Fibroblast of villous mesenchyme (primary cell): Measurements from ENCODE around the gene CSTPP1. TPM values are rescaled to one million over a fixed set of nuclear protein-coding genes. Genes with fewer than 3 reads are reported as not detected.

Experiments used
- DNase-seq: peaks from one replicate; pipeline ENCODE4 v3.0.0-alpha.2; 2010; ENCODE audit warnings: low read depth
- H3K4me3 ChIP-seq: 2 replicates; pipeline ENCODE4 v1.5.1; 2011; ENCODE audit warnings: low read depth, mild to moderate bottlenecking, low read length
- CTCF ChIP-seq: IDR thresholded peaks from 2 replicates; pipeline ENCODE4 v1.5.1; 2012; ENCODE audit warnings: low read depth, mild to moderate bottlenecking, low read length; ENCODE audit not compliant: insufficient read depth
- total RNA-seq: library from RNA; depleted of rRNA; stranded (reverse); fragments of >200 nt; gene quantifications from 2 replicates; pipeline ENCODE4 v1.2.3, GENCODE V29; 2012

CSTPP1 gene
- total RNA-seq, 1 donor: 30.2 TPM

- TF ChIP-seq CTCF: no peak
- no peak overlapping the region for H3K4me3 ChIP-seq
- DNase-seq: no peak
Observed at GRCh38 chr11:47050284-47050683, 113.7 kb downstream of the CSTPP1 start.

- TF ChIP-seq CTCF: no peak
- H3K4me3 ChIP-seq: no peak overlapping the region
- DNase-seq: no peak
Observed at GRCh38 chr11:47051217-47051616, 114.7 kb downstream of the CSTPP1 start.

GRCh38 chr11:47052165-47052564 is 115.6 kb downstream of the CSTPP1 start:
- no peak overlapping the region for H3K4me3 ChIP-seq
- no peak for TF ChIP-seq CTCF
- peak; percentile 23 for DNase-seq

GRCh38 chr11:47052576-47052975 is 116.0 kb downstream of the CSTPP1 start:
- peak; percentile 95 for DNase-seq
- TF ChIP-seq CTCF: no peak
- H3K4me3 ChIP-seq: no peak overlapping the region

GRCh38 chr11:47055534-47055933 is 119.0 kb downstream of the CSTPP1 start:
- no peak overlapping the region for H3K4me3 ChIP-seq
- no peak for DNase-seq
- no peak for TF ChIP-seq CTCF

- no peak for TF ChIP-seq CTCF
- peak; percentile 96 for DNase-seq
Observed at GRCh38 chr11:47056261-47056915, 119.8 kb downstream of the CSTPP1 start.

GRCh38 chr11:47057365-47057764 is 120.8 kb downstream of the CSTPP1 start:
- peak; percentile 45 for DNase-seq
- TF ChIP-seq CTCF: no peak
- H3K4me3 ChIP-seq: no peak overlapping the region

More at GRCh38 chr11:47056261-47056915, 119.8 kb downstream of the CSTPP1 start:
- no peak overlapping the region for H3K4me3 ChIP-seq
